Measurements from ENCODE around the gene C20orf173.

- TF ChIP-seq, protein P1, sequence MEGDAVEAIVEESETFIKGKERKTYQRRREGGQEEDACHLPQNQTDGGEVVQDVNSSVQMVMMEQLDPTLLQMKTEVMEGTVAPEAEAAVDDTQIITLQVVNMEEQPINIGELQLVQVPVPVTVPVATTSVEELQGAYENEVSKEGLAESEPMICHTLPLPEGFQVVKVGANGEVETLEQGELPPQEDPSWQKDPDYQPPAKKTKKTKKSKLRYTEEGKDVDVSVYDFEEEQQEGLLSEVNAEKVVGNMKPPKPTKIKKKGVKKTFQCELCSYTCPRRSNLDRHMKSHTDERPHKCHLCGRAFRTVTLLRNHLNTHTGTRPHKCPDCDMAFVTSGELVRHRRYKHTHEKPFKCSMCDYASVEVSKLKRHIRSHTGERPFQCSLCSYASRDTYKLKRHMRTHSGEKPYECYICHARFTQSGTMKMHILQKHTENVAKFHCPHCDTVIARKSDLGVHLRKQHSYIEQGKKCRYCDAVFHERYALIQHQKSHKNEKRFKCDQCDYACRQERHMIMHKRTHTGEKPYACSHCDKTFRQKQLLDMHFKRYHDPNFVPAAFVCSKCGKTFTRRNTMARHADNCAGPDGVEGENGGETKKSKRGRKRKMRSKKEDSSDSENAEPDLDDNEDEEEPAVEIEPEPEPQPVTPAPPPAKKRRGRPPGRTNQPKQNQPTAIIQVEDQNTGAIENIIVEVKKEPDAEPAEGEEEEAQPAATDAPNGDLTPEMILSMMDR (IDR thresholded peaks at IDR 0.05; ENCODE audit: poor library complexity, severe bottlenecking): peak; percentile 28
- TF ChIP-seq TAF1 (IDR thresholded peaks at IDR 0.05; ENCODE audit: low read depth) (no peak), EP300 (conservative IDR thresholded peaks at IDR 0.05; ENCODE audit: poor library complexity, severe bottlenecking) (no peak), RAD21 (conservative IDR thresholded peaks at IDR 0.05) (no peak), EZH2 (IDR thresholded peaks at IDR 0.05; ENCODE audit: borderline replicate concordance, insufficient read depth, low read length, poor library complexity, severe bottlenecking) (no peak), MXI1 (conservative IDR thresholded peaks at IDR 0.05; ENCODE audit: poor library complexity, severe bottlenecking) (no peak), POLR2AphosphoS5 (IDR thresholded peaks at IDR 0.05) (no peak), SMC3 (conservative IDR thresholded peaks at IDR 0.05; ENCODE audit: poor library complexity) (peak; percentile 35)
Observed at GRCh38 chr20:35561268-35561667, 31.8 kb upstream of the C20orf173 start.

Data from neural cell (in vitro differentiated cells).